HCT116 (cell line): ENCODE data around the gene DHDDS. TPM values are rescaled to one million over a fixed set of nuclear protein-coding genes. Genes with fewer than 3 reads are reported as not detected.

Experiments used
- ATAC-seq: fragments of 200-7000 bp; cut with Tn5 transposase; 2 replicates; pipeline ENCODE4 v1.9.1; 2020; ENCODE audit warnings: mild to moderate bottlenecking, moderate library complexity
- BruUV-seq: library from RNA; stranded (reverse); fragments of 400-500 nt; replicated peaks from 2 replicates; lab custom pipeline; 2021; lab: Mats Ljungman, UMichigan
- CTCF ChIA-PET: fragments of 300-600 bp; sonication (Branson Sonifier 250); formaldehyde crosslinking; loops from one replicate; lab custom pipeline; 2021; ENCODE audit warnings: antibody characterized with exemption; lab: Charles Lee
- POLR2A ChIA-PET: fragments of 300-600, 350-600 bp; sonication (Branson Sonifier 250); formaldehyde crosslinking; loops from one replicate; lab custom pipeline; 2021; ENCODE audit warnings: antibody characterized with exemption; lab: Charles Lee
- RAD21 ChIA-PET, 2 experiments: fragments of 300-600 bp; sonication (Branson Sonifier 250); formaldehyde crosslinking; loops; one replicate each; lab custom pipeline; 2023; ENCODE audit warnings: low total read pairs in 2 of 2; ENCODE audit not compliant: uncharacterized antibody in 2 of 2, unreplicated experiment in 2 of 2, low non-redundant PET in 1 of 2; lab: Charles Lee
- DNase-seq: peaks from one replicate; pipeline ENCODE4 v3.0.0-alpha.2; 2010; ENCODE audit warnings: low read depth, low spot score
- H2AFZ ChIP-seq: fragments of 200-600 bp; shearing (Covaris generic), sonication (generic); 2 replicates; pipeline ENCODE4 v1.6.1; 2017; ENCODE audit warnings: low read depth, mixed run types, mixed read lengths, antibody characterized with exemption, low read length; ENCODE audit not compliant: poor library complexity, severe bottlenecking
- H3K27ac ChIP-seq: 2 replicates; pipeline ENCODE4 v1.5.1; 2012; ENCODE audit warnings: low read depth, low read length
- H3K27me3 ChIP-seq: fragments of 200-600 bp; sonication (generic); 2 replicates; pipeline ENCODE4 v1.6.1; 2016; ENCODE audit warnings: mixed run types, low read length, mixed read lengths; ENCODE audit not compliant: insufficient read depth
- H3K36me3 ChIP-seq, 2 experiments: fragments of 200-500 bp in 1 of 2; fragments of 200-600 bp in 1 of 2; sonication (Bioruptor generic) in 1 of 2; sonication (generic) in 1 of 2; 2 replicates each; pipeline versions ENCODE4 v1.5.1 to v1.6.1; 2014 to 2016; ENCODE audit warnings: low read length in 2 of 2, inconsistent platforms in 1 of 2, mixed read lengths in 1 of 2, mixed run types in 1 of 2; ENCODE audit not compliant: insufficient read depth in 2 of 2, control insufficient read depth in 1 of 2
- H3K4me1 ChIP-seq, 2 experiments: fragments of 200-600 bp in 1 of 2; sonication (generic) in 1 of 2; 2 replicates each; pipeline versions ENCODE4 v1.5.1 to v1.6.1; 2012 to 2017; ENCODE audit warnings: low read length in 2 of 2, inconsistent platforms in 1 of 2, mild to moderate bottlenecking in 1 of 2, mixed read lengths in 1 of 2, mixed run types in 1 of 2, moderate library complexity in 1 of 2; ENCODE audit not compliant: insufficient read depth in 2 of 2, control insufficient read depth in 1 of 2
- H3K4me2 ChIP-seq: fragments of 200-600 bp; sonication (generic); 2 replicates; pipeline ENCODE4 v1.6.1; 2017; ENCODE audit warnings: mixed run types, low read length, mixed read lengths
- H3K4me3 ChIP-seq, 2 experiments: fragments of 200-600 bp in 1 of 2; sonication (generic) in 1 of 2; replicated peaks in 1 of 2; 2 replicates each; pipeline ENCODE4 v1.5.1; 2011 to 2016; ENCODE audit warnings: low read length in 2 of 2, control low read depth in 1 of 2, low read depth in 1 of 2, mild to moderate bottlenecking in 1 of 2, mixed read lengths in 1 of 2, mixed run types in 1 of 2
- H3K79me2 ChIP-seq: fragments of 200-600 bp; sonication (generic); 2 replicates; pipeline ENCODE4 v1.6.1; 2017; ENCODE audit warnings: mild to moderate bottlenecking, mixed run types, low read length, moderate library complexity, mixed read lengths; ENCODE audit not compliant: insufficient read depth
- H3K9ac ChIP-seq: fragments of 200-600 bp; sonication (generic); 2 replicates; pipeline ENCODE4 v1.6.1; 2016; ENCODE audit warnings: low read length, mixed read lengths
- H3K9me2 ChIP-seq: fragments of 200-600 bp; sonication (generic), shearing (Covaris generic); 2 replicates; pipeline ENCODE4 v1.6.1; 2017; ENCODE audit warnings: mixed run types, mild to moderate bottlenecking, moderate library complexity; ENCODE audit not compliant: insufficient read depth
- H3K9me3 ChIP-seq, 2 experiments: fragments of 200-500 bp in 1 of 2; fragments of 200-600 bp in 1 of 2; sonication (Bioruptor generic) in 1 of 2; sonication (generic) in 1 of 2; 2 replicates each; pipeline ENCODE4 v1.6.1; 2014 to 2017; ENCODE audit warnings: low read length in 2 of 2, mixed read lengths in 2 of 2, inconsistent platforms in 1 of 2, low read depth in 1 of 2, mild to moderate bottlenecking in 1 of 2, mixed run types in 1 of 2, moderate library complexity in 1 of 2; ENCODE audit not compliant: control insufficient read depth in 1 of 2, insufficient read depth in 1 of 2
- H4K20me1 ChIP-seq: fragments of 200-600 bp; sonication (generic), shearing (Covaris generic); 2 replicates; pipeline ENCODE4 v1.6.1; 2017; ENCODE audit warnings: mixed run types, mild to moderate bottlenecking, moderate library complexity; ENCODE audit not compliant: insufficient read depth
- CBX3 ChIP-seq: IDR thresholded peaks from 2 replicates; pipeline ENCODE4 v1.6.1; 2012; ENCODE audit warnings: low read depth
- ELF1 ChIP-seq: IDR thresholded peaks from 2 replicates; pipeline ENCODE4 v1.6.1; 2012; ENCODE audit warnings: low read depth, borderline replicate concordance
- EZH2phosphoT487 ChIP-seq: fragments of 200-600 bp; IDR thresholded peaks from 2 replicates; pipeline ENCODE4 v1.6.1; 2018; ENCODE audit warnings: antibody characterized with exemption, borderline replicate concordance
- FOSL1 ChIP-seq: IDR thresholded peaks from 2 replicates; pipeline ENCODE4 v1.6.1; 2012; ENCODE audit warnings: low read depth
- JUND ChIP-seq: IDR thresholded peaks from 2 replicates; pipeline ENCODE4 v1.6.1; 2012
- POLR2A ChIP-seq: IDR thresholded peaks from 2 replicates; pipeline ENCODE4 v1.7.0; 2011; ENCODE audit warnings: borderline replicate concordance; ENCODE audit not compliant: insufficient read depth, insufficient read length; ENCODE audit errors: extremely low read depth
- RAD21 ChIP-seq: IDR thresholded peaks from 2 replicates; pipeline ENCODE4 v1.6.1; 2012; ENCODE audit warnings: low read depth, mild to moderate bottlenecking
- TCF7L2 ChIP-seq: IDR thresholded peaks from 2 replicates; pipeline ENCODE4 v1.7.0; 2011; ENCODE audit warnings: borderline replicate concordance, inconsistent platforms; ENCODE audit not compliant: insufficient read depth, insufficient read length; ENCODE audit errors: extremely low read depth
- ZNF274 ChIP-seq: fragments of 200-500 bp; sonication (Bioruptor generic); IDR thresholded peaks from 2 replicates; pipeline ENCODE4 v1.6.1; 2014; ENCODE audit warnings: mild to moderate bottlenecking, low read depth, low read length, inconsistent platforms
- intact Hi-C: fragments of 100-400 bp; cut with micrococcal nuclease; formaldehyde crosslinking; loops from 2 replicates; pipeline ENCODE4 v1.10.0; 2022
- total RNA-seq: library from RNA; stranded (reverse); gene quantifications from one replicate; pipeline ENCODE4 v1.2.1, GENCODE V29; 2021; ENCODE audit not compliant: unreplicated experiment

Gene DHDDS
- total RNA-seq, 1 experiment from 2014 or later: 46.0 TPM

DNA sequence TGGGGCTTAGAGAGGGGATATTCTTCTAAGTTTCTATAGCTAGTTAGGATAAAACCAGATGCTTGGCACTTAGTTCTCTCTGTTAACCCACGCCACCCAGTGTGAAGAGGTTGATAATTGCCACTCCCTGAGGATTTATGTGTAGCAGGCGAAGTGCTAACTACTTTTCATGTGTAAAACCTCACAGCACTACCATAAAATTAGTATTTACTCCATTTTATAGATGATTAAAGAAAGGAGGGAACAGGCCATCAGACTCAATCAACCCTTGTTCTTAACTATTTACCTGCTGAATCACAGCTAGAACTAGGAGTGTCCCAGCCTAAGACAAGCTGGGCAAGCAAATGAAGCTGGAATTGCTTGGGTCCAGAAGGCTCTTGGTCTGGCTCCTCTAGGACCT lies 12.6 kb upstream of the DHDDS start:
- no peak overlapping the region for H3K27ac ChIP-seq
- RAD21 ChIA-PET: no interaction called here
- no peak for DNase-seq
- H3K79me2 ChIP-seq: no peaks in the 10 kb centered on the region
- intact Hi-C loops: no loop called here
- no peaks in the 10 kb centered on the region for H3K36me3 ChIP-seq
- no peak overlapping the region for H3K4me2 ChIP-seq
- no peaks in the 10 kb centered on the region for H4K20me1 ChIP-seq
- H3K4me1 ChIP-seq: peaks cover 0 to 19% of the 10 kb centered on the region in 2 experiments; a peak in 2 of 4 replicates
- no peak overlapping the region for H3K4me3 ChIP-seq
- no TSS peak for BruUV-seq
- no peak overlapping the region for H3K9ac ChIP-seq
- H3K9me3 ChIP-seq: no peaks in the 10 kb centered on the region
- POLR2A ChIA-PET: no interaction called here
- H3K9me2 ChIP-seq: no peaks in the 10 kb centered on the region
- no peak for ATAC-seq
- H2AFZ ChIP-seq: no peak overlapping the region
- no peak for TF ChIP-seq RAD21
- no peak for TF ChIP-seq ZNF274
- no peak for TF ChIP-seq JUND
- no peak for TF ChIP-seq ELF1
- no peak for TF ChIP-seq POLR2A
- TF ChIP-seq EZH2phosphoT487: no peak
- no peak for TF ChIP-seq FOSL1
- TF ChIP-seq, all 23 proteins: peak for 0
- no peaks in the 10 kb centered on the region; the same call in 1 of the 2 replicates for H3K27me3 ChIP-seq
- CTCF ChIA-PET: interaction anchor here (1.2 kb wide), 1 partner anchor 133 kb away, joined by 4 read pairs; no protein-coding TSS in a partner anchor

DNA sequence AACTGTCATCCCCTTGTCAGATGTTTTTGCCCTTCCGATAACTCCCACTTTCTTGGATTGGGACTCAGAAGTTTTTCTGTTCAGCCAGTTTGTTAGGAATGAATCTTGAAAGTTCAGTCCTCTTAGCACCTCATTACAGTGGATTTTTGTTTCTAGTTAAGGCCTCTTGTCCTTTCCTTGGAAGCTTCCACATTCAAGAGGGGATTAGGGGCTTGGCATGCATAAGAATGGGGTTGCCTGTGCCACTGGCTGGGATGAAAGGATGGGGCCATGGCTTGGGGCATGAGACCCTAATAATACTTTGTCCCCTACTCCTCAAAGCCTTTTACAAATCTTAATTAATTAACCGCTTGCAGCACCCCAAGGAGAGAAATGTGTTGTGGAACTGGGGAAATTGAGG lies 2.4 kb upstream of the DHDDS start:
- Histone ChIP-seq H3K9ac (no peak overlapping the region), H3K9me2 (no peaks in the 10 kb centered on the region), H2AFZ (no peak overlapping the region), H3K4me2 (no peak overlapping the region), H3K4me3 (no peak overlapping the region), H4K20me1 (no peaks in the 10 kb centered on the region), H3K4me1 (peaks cover 13 to 16% of the 10 kb centered on the region in 2 experiments; a peak in 3 of 4 replicates), H3K27me3 (no peaks in the 10 kb centered on the region), H3K9me3 (no peaks in the 10 kb centered on the region), H3K27ac (no peak overlapping the region), H3K79me2 (peaks cover 17% of the 10 kb centered on the region), H3K36me3 (no peaks in the 10 kb centered on the region; a peak in 1 of 4 replicates)
- intact Hi-C loops: no loop called here
- RAD21 ChIA-PET: no interaction called here
- no peak for DNase-seq
- ATAC-seq: no peak
- CTCF ChIA-PET: interaction anchor here (0.6 to 3.1 kb wide), 2 partner anchors 12 to 154 kb away, joined by 5 to 18 read pairs; no protein-coding TSS in a partner anchor
- BruUV-seq: no TSS peak
- TF ChIP-seq TCF7L2: no peak
- TF ChIP-seq CBX3: no peak
- POLR2A ChIA-PET: no interaction called here
